Spinal cord (tissue), 10 donors: ENCODE results near the gene ASCL5. TPM values are rescaled to one million over a fixed set of nuclear protein-coding genes. Genes with fewer than 3 reads are reported as not detected.

Source experiments
- DNase-seq, 6 donors: peaks; one replicate each; pipeline versions ENCODE4 v3.0.0 to v3.0.0-alpha.2; 2013 to 2015; ENCODE audit warnings: low spot score in 6 of 6, low read depth in 4 of 6
- H3K27ac ChIP-seq: one replicate; pipeline ENCODE4 v1.5.1; 2013; ENCODE audit warnings: low read depth, low read length, control low read depth
- H3K27me3 ChIP-seq: one replicate; pipeline ENCODE4 v1.6.1; 2013; ENCODE audit warnings: low read length; ENCODE audit not compliant: control insufficient read depth, insufficient read depth
- H3K36me3 ChIP-seq: one replicate; pipeline ENCODE4 v1.6.1; 2013; ENCODE audit warnings: low read length; ENCODE audit not compliant: control insufficient read depth, insufficient read depth
- H3K4me1 ChIP-seq: one replicate; pipeline ENCODE4 v1.6.1; 2013; ENCODE audit warnings: low read length; ENCODE audit not compliant: control insufficient read depth, insufficient read depth
- H3K4me3 ChIP-seq: one replicate; pipeline ENCODE4 v1.5.1; 2013; ENCODE audit warnings: low read depth, low read length, control low read depth
- H3K9me3 ChIP-seq: one replicate; pipeline ENCODE4 v1.6.1; 2013; ENCODE audit warnings: low read length; ENCODE audit not compliant: control insufficient read depth, insufficient read depth
- WGBS: methylation state at CpG from one replicate; pipeline ENCODE4 v1.1.5; 2013; ENCODE audit warnings: missing lambda C conversion rate; ENCODE audit not compliant: insufficient coverage; 5-methylcytosine and 5-hydroxymethylcytosine counted together
- polyA plus RNA-seq, 2 donors: library from polyadenylated mRNA; unstranded; fragments of 120-200 nt; gene quantifications; one replicate each; pipeline ENCODE4 v1.2.1, GENCODE V29; 2013; ENCODE audit not compliant: insufficient read length in 2 of 2
- total RNA-seq, 2 donors: library from RNA; depleted of rRNA in 1 of 2; stranded (reverse); fragments of 120-200 nt in 1 of 2; fragments of >200 nt in 1 of 2; gene quantifications; one replicate each; pipeline versions ENCODE4 v1.2.3 to v1.2.4, GENCODE V29; 2013 to 2014
- donor health status: healthy.

The ASCL5 gene
- total and polyA plus RNA-seq, 4 donors = 0.17 to 1.3 (median 0.95) TPM; not detected in 1

DNA sequence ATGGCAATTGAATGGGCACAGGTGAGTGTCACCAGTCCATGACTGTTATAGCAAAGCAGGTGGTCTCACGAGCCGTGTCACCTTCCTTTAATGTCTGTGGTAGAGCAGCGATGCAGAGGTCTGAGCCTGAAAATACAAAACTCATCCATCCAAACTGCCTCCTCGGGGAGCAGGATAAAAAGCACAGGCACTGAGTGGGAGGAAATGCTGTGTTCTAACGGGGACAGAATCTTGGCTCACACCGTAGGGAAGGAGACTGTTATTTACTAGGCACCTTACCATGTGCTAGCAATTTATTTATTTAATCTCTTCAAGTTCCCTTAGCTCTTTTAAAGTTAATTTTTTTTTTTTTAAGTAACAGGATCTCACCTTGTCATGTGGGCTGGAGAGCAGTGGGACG, 1.2 kb downstream of the ASCL5 start:
- peaks cover 3% of the 10 kb centered on the region for H3K27me3 ChIP-seq
- no peak overlapping the region for H3K4me3 ChIP-seq
- no peak overlapping the region for H3K27ac ChIP-seq
- no peaks in the 10 kb centered on the region for H3K9me3 ChIP-seq
- DNase-seq = peak in 1 of 6 donors; percentile 27
- WGBS = no CpG with 5 or more reads among the region's 7 CpGs
- no peaks in the 10 kb centered on the region for H3K36me3 ChIP-seq
- peaks cover 10% of the 10 kb centered on the region for H3K4me1 ChIP-seq

DNA sequence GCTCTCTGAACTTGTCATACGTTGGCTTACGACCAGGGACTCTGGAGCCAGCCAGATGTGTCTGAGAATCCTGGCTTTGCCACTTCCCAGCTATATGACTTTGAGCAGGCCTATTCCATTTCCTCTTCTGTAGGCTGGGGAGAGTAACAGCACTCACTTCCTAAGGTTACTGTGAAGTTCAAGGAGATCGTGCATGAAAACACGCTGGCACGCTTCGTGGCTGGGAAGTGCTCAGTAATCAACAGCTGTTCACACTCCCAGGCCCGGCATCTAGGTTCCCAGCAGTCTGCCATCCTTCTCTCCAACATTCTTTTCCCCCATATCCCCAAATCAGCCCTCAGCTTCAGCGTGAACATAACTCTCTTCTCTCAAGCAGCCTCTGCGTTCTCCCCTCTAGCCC, 2.0 kb downstream of the ASCL5 start:
- peak in 1 of 6 donors; percentile 37 for DNase-seq
- Histone ChIP-seq H3K9me3 (no peaks in the 10 kb centered on the region), H3K27ac (no peak overlapping the region), H3K36me3 (no peaks in the 10 kb centered on the region), H3K4me1 (peaks cover 14% of the 10 kb centered on the region), H3K27me3 (peaks cover 3% of the 10 kb centered on the region), H3K4me3 (no peak overlapping the region)
- 65% methylated on average over 9 of the region's 9 CpGs for WGBS

DNA sequence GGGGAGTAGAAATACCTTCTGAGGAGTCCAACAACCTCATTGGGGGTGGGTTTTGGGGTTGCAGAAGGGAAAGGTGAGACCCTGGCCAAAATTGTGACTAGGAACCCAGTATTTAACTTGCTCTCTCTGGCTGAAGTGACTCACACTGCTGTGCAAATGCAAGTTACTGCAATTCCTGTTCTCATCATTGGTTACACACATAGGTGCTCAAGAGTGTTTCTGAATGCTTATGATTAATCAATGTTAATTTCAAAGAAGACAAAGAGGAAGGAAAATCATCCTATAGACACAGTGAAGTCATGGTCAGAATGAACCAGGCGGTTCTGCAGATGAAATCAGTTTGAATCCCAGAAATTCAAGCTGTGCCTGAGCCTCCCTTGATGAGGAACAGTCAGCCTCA, 3.1 kb downstream of the ASCL5 start:
- 100% methylated on average over 1 of the region's 1 CpG for WGBS
- no peak overlapping the region for H3K4me3 ChIP-seq
- no peak for DNase-seq

DNA sequence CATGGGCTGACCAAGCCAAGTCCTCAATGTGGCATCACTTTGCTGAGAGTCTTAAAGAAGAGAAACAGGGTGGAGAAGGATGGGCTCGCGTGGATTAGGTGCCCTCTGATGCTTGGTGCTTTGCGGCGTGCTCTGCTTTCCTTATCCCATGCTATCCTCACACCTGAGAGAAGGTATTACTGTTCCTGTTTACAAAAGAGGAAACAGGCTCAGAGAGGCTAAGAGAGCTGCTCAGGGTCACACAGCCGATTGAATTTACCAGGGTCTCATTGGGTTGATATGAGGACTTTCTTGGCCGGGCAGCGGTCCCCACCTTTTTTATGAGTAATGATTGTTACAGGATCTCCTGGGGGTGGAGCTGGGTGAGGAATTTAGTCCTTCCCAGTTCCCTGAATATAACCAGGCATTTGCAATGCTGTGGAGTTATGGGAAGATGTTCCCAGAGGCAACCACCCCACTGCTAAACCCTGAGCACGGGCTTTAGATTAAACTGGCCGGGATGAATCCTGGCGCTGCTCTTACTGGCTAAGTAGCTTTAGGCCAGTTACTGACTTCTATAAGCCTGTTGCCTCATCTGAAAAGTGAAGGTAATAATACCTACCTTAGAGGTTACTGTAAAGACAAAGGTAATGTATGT, 4.5 kb downstream of the ASCL5 start:
- peaks cover 13% of the 10 kb centered on the region for H3K4me1 ChIP-seq
- no peaks in the 10 kb centered on the region for H3K36me3 ChIP-seq
- H3K27me3 ChIP-seq = peaks cover 3% of the 10 kb centered on the region
- no peaks in the 10 kb centered on the region for H3K9me3 ChIP-seq
- 86% methylated on average over 6 of the region's 10 CpGs for WGBS
- no peak for DNase-seq
- H3K4me3 ChIP-seq = no peak overlapping the region
- H3K27ac ChIP-seq = no peak overlapping the region

More for the DNA sequence above, 3.1 kb downstream of the ASCL5 start:
- no peak overlapping the region for H3K27ac ChIP-seq
- H3K4me1 ChIP-seq = peaks cover 17% of the 10 kb centered on the region
- H3K36me3 ChIP-seq = no peaks in the 10 kb centered on the region
- no peaks in the 10 kb centered on the region for H3K9me3 ChIP-seq
- H3K27me3 ChIP-seq = peaks cover 3% of the 10 kb centered on the region

DNA sequence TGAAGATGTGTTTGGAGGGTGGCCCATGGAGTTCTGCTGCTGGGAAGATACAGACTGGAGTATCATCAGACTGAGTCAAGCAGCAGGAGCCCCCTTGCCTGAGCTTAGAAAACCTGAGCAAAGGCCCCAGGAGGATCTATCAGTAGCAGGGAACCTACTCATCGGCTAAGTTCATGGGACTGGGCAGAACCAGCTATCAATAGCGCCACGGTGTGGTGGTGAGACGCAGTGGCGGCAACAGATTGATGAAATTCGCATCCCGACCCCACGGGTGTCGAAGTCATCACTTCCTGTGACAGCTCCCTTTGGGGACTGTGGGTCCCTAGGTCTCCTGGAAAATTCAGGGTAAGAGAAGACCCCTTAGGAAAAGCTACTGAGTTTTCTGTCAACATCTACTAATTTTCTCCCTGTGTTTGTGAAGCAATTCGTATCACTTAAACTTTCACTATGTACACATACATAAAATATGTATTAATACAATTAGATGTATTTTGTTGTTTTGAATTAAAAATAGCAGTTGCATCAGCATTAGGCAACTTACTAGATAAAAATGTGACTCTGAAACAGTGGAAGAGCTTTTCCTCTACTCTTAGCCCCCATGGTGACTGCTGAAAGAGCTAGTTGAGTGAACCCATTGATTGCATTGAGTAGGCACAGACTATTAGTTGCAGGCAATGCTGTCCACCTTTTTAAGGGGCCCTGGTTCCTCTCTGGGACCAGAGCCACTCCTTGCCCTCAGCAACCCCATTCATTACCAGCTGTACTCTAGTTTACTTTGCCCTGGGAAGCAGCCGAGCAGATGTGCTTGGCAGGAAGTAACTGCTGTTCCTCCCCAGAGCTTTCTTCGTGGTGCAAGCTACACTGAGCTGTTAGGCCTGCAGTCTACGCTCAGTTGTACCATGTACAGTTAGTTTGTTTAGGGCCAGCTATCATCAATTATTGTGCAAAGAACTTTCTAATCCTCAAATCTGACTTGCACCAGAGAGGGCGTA, 7.5 kb downstream of the ASCL5 start:
- H3K27me3 ChIP-seq = no peaks in the 10 kb centered on the region
- H3K36me3 ChIP-seq = no peaks in the 10 kb centered on the region
- peaks cover 19% of the 10 kb centered on the region for H3K4me1 ChIP-seq
- DNase-seq = peak in 2 of 6 donors; percentile 63 to 69
- 26% methylated on average over 10 of the region's 14 CpGs for WGBS
- no peak overlapping the region for H3K27ac ChIP-seq
- H3K9me3 ChIP-seq = no peaks in the 10 kb centered on the region
- H3K4me3 ChIP-seq = no peak overlapping the region

DNA sequence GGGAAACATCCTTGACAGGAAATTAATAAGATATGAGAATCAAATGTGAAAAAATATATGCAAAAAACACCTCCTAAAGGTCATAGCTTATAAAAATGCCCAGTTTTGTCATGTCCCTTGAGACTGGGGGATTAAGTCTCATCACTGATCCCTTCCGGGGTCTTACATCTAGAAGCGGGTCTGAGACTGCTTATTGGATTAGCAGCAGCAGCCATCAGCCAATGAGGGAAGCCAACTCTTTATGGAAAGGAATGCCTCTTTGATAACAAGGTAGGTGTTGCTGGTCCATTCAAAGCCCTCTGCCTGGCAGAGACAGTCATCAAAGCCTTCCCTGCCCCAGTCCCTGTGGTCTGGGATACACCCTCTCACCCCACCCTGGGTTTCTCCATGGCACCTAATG, 10.9 kb downstream of the ASCL5 start:
- no peaks in the 10 kb centered on the region for H3K9me3 ChIP-seq
- H3K27ac ChIP-seq = no peak overlapping the region
- no peaks in the 10 kb centered on the region for H3K27me3 ChIP-seq
- H3K4me1 ChIP-seq = peaks cover 32% of the 10 kb centered on the region
- 73% methylated on average over 2 of the region's 2 CpGs for WGBS
- H3K4me3 ChIP-seq = no peak overlapping the region
- no peak for DNase-seq
- H3K36me3 ChIP-seq = no peaks in the 10 kb centered on the region

DNA sequence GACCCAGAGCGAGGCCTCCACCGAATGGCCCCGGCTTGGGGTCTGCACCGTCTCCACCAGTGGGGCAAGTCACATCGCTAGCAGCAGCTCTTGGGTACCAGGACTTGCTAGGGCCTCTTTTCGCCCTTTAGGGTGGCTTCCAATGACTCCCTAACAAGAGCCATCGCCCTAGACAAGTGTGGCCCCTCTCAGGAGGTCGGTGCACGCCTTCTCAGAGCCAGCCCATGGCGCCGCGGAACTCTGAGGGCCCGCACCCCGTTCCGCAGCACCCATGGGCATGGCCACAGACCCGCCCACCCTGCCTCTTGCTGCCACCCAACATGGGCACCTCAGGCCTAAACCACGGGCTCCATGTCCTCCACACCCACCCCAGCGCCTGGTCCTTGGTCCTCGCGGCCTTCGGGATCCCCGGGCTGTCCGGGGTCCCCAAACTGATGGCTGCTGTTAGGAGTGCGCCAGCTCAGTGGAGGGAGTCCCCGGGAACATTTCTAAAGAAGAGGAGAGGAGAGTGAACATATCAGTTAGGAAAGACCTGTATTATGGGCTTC, 11.5 kb downstream of the ASCL5 start:
- Histone ChIP-seq H3K27ac (no peak overlapping the region), H3K27me3 (no peaks in the 10 kb centered on the region), H3K4me1 (peaks cover 32% of the 10 kb centered on the region), H3K4me3 (no peak overlapping the region), H3K9me3 (no peaks in the 10 kb centered on the region), H3K36me3 (no peaks in the 10 kb centered on the region)
- WGBS = 95% methylated on average over 25 of the region's 25 CpGs
- no peak for DNase-seq

DNA sequence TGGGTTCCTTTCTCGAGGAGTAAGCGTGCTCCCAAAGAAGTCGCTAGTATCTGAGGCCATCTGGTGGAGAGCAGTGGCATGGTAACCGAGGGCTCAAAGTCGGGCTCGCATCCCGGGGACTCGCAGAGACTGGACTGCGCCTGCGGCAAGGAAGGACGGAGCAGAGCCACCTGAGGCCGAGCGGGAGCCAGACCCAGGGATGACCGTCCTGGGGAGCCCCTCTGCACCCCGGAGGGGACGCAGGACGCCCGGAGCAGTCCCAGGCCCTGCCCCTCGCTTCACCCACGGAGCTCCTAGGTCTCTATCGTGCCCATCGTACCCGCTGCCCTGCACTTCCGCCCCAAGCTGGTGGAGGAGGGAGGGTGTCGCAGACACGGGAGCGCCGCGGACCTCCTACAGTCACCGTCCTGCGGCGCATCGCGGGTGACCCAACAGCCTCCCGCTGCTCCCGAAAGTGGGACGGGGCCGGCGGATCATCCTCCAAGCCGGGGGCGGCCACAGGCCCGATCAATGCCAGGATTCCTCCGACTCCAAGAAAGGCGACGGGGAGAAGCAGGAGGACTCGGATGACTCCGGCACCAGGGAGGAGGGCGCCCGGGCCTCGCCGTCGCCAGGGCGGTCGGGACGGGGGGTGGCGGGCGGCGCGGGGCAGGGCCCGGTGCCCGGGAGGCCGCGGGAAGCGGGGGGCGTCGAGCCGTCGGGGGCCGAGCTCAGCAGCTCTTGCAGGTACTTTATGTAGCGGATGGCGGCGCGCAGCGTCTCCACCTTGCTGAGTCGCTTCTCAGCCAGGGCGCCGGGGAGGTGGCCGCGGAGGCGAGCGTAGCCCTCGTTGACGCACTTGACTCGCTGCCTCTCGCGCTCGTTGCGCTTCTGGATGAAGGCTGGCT, 12.5 kb downstream of the ASCL5 start:
- no peaks in the 10 kb centered on the region for H3K36me3 ChIP-seq
- H3K4me1 ChIP-seq = peaks cover 25% of the 10 kb centered on the region
- H3K27me3 ChIP-seq = no peaks in the 10 kb centered on the region
- no peaks in the 10 kb centered on the region for H3K9me3 ChIP-seq
- H3K27ac ChIP-seq = peak overlapping the region; percentile 73
- DNase-seq = peak; percentile 90 to 98 (median 92)
- under 1% methylated on average over 88 of the region's 88 CpGs for WGBS
- peak overlapping the region; percentile 78 for H3K4me3 ChIP-seq
